IMR-90 (cell line): ENCODE results near the gene FSTL5. TPM values are rescaled to one million over a fixed set of nuclear protein-coding genes. Genes with fewer than 3 reads are reported as not detected.

Experiments used
- ATAC-seq: fragments of 200-7000 bp; cut with Tn5 transposase; 2 replicates; pipeline ENCODE4 v1.9.1; 2020; ENCODE audit warnings: low read depth, mild to moderate bottlenecking, moderate library complexity
- BruUV-seq: library from RNA; stranded (reverse); fragments of 400-500 nt; replicated peaks from 2 replicates; lab custom pipeline; 2021; lab: Mats Ljungman, UMichigan
- CTCF ChIA-PET: fragments of 300-600 bp; formaldehyde crosslinking; extraction: SDS; loops from one replicate; lab custom pipeline; 2021; ENCODE audit warnings: antibody characterized with exemption; lab: Yijun Ruan, JAX
- POLR2A ChIA-PET: fragments of 300-600 bp; sonication (Branson Sonifier 250); formaldehyde crosslinking; loops from one replicate; lab custom pipeline; 2022; ENCODE audit warnings: antibody characterized with exemption; ENCODE audit not compliant: unreplicated experiment; lab: Charles Lee
- DNase-seq: peaks from one replicate; pipeline ENCODE4 v3.0.0; 2013
- H2AFZ ChIP-seq: replicated peaks from 2 replicates; pipeline ENCODE3; 2013; ENCODE audit warnings: low read length, mild to moderate bottlenecking; ENCODE audit not compliant: poor library complexity
- H2AK5ac ChIP-seq: 2 replicates; pipeline ENCODE4 v1.6.1; 2013; ENCODE audit warnings: low read depth, low read length, inconsistent platforms
- H2AK9ac ChIP-seq: replicated peaks from 2 replicates; pipeline ENCODE3; 2013; ENCODE audit warnings: mild to moderate bottlenecking, low read depth, low read length, moderate library complexity; ENCODE audit not compliant: poor library complexity
- H2BK120ac ChIP-seq: 2 replicates; pipeline ENCODE4 v1.6.1; 2013; ENCODE audit warnings: low read depth, low read length, inconsistent platforms
- H2BK15ac ChIP-seq: 3 replicates; pipeline ENCODE4 v1.6.1; 2013; ENCODE audit warnings: low read depth, low read length, inconsistent platforms
- H2BK20ac ChIP-seq: 2 replicates; pipeline ENCODE4 v1.6.1; 2013; ENCODE audit warnings: low read depth, mild to moderate bottlenecking, inconsistent platforms, low read length, moderate library complexity
- H2BK5ac ChIP-seq: 2 replicates; pipeline ENCODE4 v1.6.1; 2013; ENCODE audit warnings: mild to moderate bottlenecking, low read depth, low read length, inconsistent platforms; ENCODE audit not compliant: poor library complexity, severe bottlenecking
- H3K14ac ChIP-seq: replicated peaks from 2 replicates; pipeline ENCODE4 v1.6.1; 2013; ENCODE audit warnings: low read depth, low read length, inconsistent platforms
- H3K18ac ChIP-seq: 2 replicates; pipeline ENCODE4 v1.6.1; 2013; ENCODE audit warnings: low read depth, low read length, control low read depth
- H3K23ac ChIP-seq: 2 replicates; pipeline ENCODE4 v1.6.1; 2013; ENCODE audit warnings: low read depth, low read length, inconsistent platforms
- H3K27ac ChIP-seq: 2 replicates; pipeline ENCODE4 v1.5.1; 2013; ENCODE audit warnings: mild to moderate bottlenecking, control low read depth, low read length; ENCODE audit not compliant: insufficient read depth
- H3K27me3 ChIP-seq: 2 replicates; pipeline ENCODE4 v1.6.1; 2013; ENCODE audit warnings: low read length; ENCODE audit not compliant: control insufficient read depth, insufficient read depth
- H3K36me3 ChIP-seq: 2 replicates; pipeline ENCODE4 v1.6.1; 2013; ENCODE audit warnings: low read length, mixed read lengths; ENCODE audit not compliant: control insufficient read depth, insufficient read depth
- H3K4ac ChIP-seq: 2 replicates; pipeline ENCODE4 v1.6.1; 2013; ENCODE audit warnings: low read depth, low read length, inconsistent platforms
- H3K4me1 ChIP-seq: 2 replicates; pipeline ENCODE4 v1.6.1; 2013; ENCODE audit warnings: low read length, mixed read lengths; ENCODE audit not compliant: control insufficient read depth, insufficient read depth
- H3K4me2 ChIP-seq: 2 replicates; pipeline ENCODE4 v1.6.1; 2013; ENCODE audit warnings: low read depth, mild to moderate bottlenecking, control low read depth, low read length, moderate library complexity
- H3K4me3 ChIP-seq: 2 replicates; pipeline ENCODE4 v1.5.1; 2013; ENCODE audit warnings: low read depth, mild to moderate bottlenecking, control low read depth, low read length, moderate library complexity; ENCODE audit not compliant: insufficient read depth
- H3K56ac ChIP-seq: 2 replicates; pipeline ENCODE4 v1.6.1; 2013; ENCODE audit warnings: low read length, inconsistent platforms; ENCODE audit not compliant: insufficient read depth; ENCODE audit errors: extremely low read depth
- H3K79me1 ChIP-seq, 2 experiments: 2 replicates each; pipeline ENCODE4 v1.6.1; 2013; ENCODE audit warnings: low read length in 2 of 2, inconsistent platforms in 1 of 2, low read depth in 1 of 2
- H3K9ac ChIP-seq: 2 replicates; pipeline ENCODE4 v1.6.1; 2013; ENCODE audit warnings: low read depth, low read length, control low read depth
- H3K9me1 ChIP-seq: 2 replicates; pipeline ENCODE4 v1.6.1; 2013; ENCODE audit warnings: low read length, inconsistent platforms; ENCODE audit not compliant: insufficient read depth
- H3K9me3 ChIP-seq: 2 replicates; pipeline ENCODE4 v1.6.1; 2013; ENCODE audit warnings: low read length; ENCODE audit not compliant: control insufficient read depth, insufficient read depth
- H4K20me1 ChIP-seq: 2 replicates; pipeline ENCODE4 v1.6.1; 2013; ENCODE audit warnings: low read length, inconsistent platforms; ENCODE audit not compliant: insufficient read depth
- H4K5ac ChIP-seq: 2 replicates; pipeline ENCODE4 v1.6.1; 2013; ENCODE audit warnings: mild to moderate bottlenecking, low read depth, low read length, control low read depth
- H4K8ac ChIP-seq, 2 experiments: 2 replicates each; pipeline ENCODE4 v1.6.1; 2013; ENCODE audit warnings: low read depth in 2 of 2, low read length in 2 of 2, control low read depth in 1 of 2, inconsistent platforms in 1 of 2
- H4K91ac ChIP-seq: 2 replicates; pipeline ENCODE4 v1.6.1; 2013; ENCODE audit warnings: low read depth, low read length, inconsistent platforms; ENCODE audit not compliant: insufficient read depth
- MAFK ChIP-seq: IDR thresholded peaks from 2 replicates; pipeline ENCODE4 v1.6.1; 2012; ENCODE audit warnings: low read depth, low read length, improper control_type of control experiment
- WGBS, 2 experiments: methylation state at CpG; one replicate each; pipeline versions ENCODE4 v1.1.5 to v1.1.7; 2013; ENCODE audit warnings: missing lambda C conversion rate in 2 of 2; ENCODE audit not compliant: insufficient read length in 1 of 2; ENCODE audit errors: extremely low coverage in 2 of 2; 5-methylcytosine and 5-hydroxymethylcytosine counted together
- dilution Hi-C: fragments of 300-500 bp; cut with HindIII; formaldehyde crosslinking; loops from one replicate; pipeline ENCODE4 v1.14.3; 2018; ENCODE audit warnings: low sequenced_read_pairs; ENCODE audit not compliant: unreplicated experiment
- in situ Hi-C: fragments of 300-500 bp; cut with MboI; formaldehyde crosslinking; loops from 3 replicates; pipeline ENCODE4 v1.14.3; 2019; ENCODE audit warnings: low sequenced_read_pairs, inconsistent platforms, mixed read lengths
- intact Hi-C: fragments of 100-400 bp; cut with micrococcal nuclease; formaldehyde crosslinking; loops from 2 replicates; pipeline ENCODE4 v1.10.0; 2022
- polyA plus RNA-seq, 3 experiments: library from polyadenylated mRNA; depleted of rRNA; stranded (reverse); fragments of >200 nt; gene quantifications; 2 replicates each; pipeline ENCODE4 v1.2.3, GENCODE V29; 2012; ENCODE audit warnings: low replicate concordance in 1 of 3
- total RNA-seq: library from RNA; depleted of rRNA; stranded (reverse); fragments of >200 nt; gene quantifications from 2 replicates; pipeline ENCODE4 v1.2.3, GENCODE V29; 2012
- TF ChIP-seq, protein P1 (sequence below): fragments of 150-350 bp; IDR thresholded peaks from 2 replicates; pipeline ENCODE4 v1.6.1; 2016; ENCODE audit warnings: low read depth, mild to moderate bottlenecking, low read length, moderate library complexity, borderline replicate concordance

The FSTL5 gene
- total and polyA plus RNA-seq, 2 of the 4 experiments (the other 2 are of a cell fraction), result under 0.01 TPM; not detected in 1

DNA sequence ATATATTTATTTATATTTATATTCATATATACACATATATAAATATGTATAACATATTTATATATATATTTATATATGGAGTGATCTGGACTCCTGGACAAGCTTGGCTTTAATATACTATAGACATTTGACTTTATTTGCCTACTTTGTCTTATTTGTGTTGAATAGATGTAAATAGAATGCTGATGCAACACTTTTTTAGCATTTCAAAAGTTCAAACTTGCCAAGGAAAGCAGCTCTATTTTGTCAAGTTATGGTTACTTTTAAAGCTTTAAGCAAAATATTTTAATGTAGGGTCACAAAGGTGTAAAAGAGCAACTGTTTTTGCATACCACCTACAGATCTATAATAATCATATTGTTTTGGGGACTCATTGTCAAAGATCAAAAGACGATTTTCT is 61.1 kb downstream of the FSTL5 start:
- H2AK5ac ChIP-seq, result no peak overlapping the region
- no peak overlapping the region for H3K4ac ChIP-seq
- H2AFZ ChIP-seq, result no peak overlapping the region
- 0 out of 2 replicates have a peak, but pooled peaks cover 2% of the 10 kb centered on the region for H3K9me3 ChIP-seq
- TF ChIP-seq, protein P1, sequence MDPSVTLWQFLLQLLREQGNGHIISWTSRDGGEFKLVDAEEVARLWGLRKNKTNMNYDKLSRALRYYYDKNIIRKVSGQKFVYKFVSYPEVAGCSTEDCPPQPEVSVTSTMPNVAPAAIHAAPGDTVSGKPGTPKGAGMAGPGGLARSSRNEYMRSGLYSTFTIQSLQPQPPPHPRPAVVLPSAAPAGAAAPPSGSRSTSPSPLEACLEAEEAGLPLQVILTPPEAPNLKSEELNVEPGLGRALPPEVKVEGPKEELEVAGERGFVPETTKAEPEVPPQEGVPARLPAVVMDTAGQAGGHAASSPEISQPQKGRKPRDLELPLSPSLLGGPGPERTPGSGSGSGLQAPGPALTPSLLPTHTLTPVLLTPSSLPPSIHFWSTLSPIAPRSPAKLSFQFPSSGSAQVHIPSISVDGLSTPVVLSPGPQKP, result no peak
- peak; percentile 64 for TF ChIP-seq MAFK
- H3K4me1 ChIP-seq, result no peaks in the 10 kb centered on the region
- no peak for ATAC-seq
- no peak overlapping the region for H4K5ac ChIP-seq
- no peaks in the 10 kb centered on the region for H4K20me1 ChIP-seq
- no CpG with 5 or more reads among the region's 1 CpG for WGBS, 2 experiments
- no peak overlapping the region for H2BK15ac ChIP-seq
- DNase-seq, result no peak
- no peak overlapping the region for H4K91ac ChIP-seq
- H3K23ac ChIP-seq, result no peak overlapping the region
- H3K27me3 ChIP-seq, result no peaks in the 10 kb centered on the region
- no peak overlapping the region for H3K18ac ChIP-seq
- no peaks in the 10 kb centered on the region for H3K79me1 ChIP-seq
- no peak overlapping the region for H3K4me3 ChIP-seq
- CTCF ChIA-PET, result no interaction called here
- no peak overlapping the region for H2BK20ac ChIP-seq
- no peak overlapping the region for H3K4me2 ChIP-seq
- intact Hi-C loops, result no loop called here
- POLR2A ChIA-PET, result no interaction called here
- no peaks in the 10 kb centered on the region for H3K36me3 ChIP-seq
- H3K14ac ChIP-seq, result no peak overlapping the region
- in situ Hi-C loops, result no loop called here
- BruUV-seq, result no TSS peak
- no peak overlapping the region for H3K27ac ChIP-seq
- no peak overlapping the region for H2BK120ac ChIP-seq
- no peak overlapping the region for H2AK9ac ChIP-seq
- no peaks in the 10 kb centered on the region for H3K9me1 ChIP-seq
- dilution Hi-C loops, result no loop called here
- H2BK5ac ChIP-seq, result no peak overlapping the region
- no peak overlapping the region for H3K9ac ChIP-seq
- no peak overlapping the region for H3K56ac ChIP-seq
- H4K8ac ChIP-seq, result no peak overlapping the region
